Effector memory CD4-positive, alpha-beta T cell (primary cell): Measurements from ENCODE around the gene CDH23.

Experiments used
- DNase-seq, 3 donors: peaks; one replicate each; pipeline ENCODE4 v3.0.0-alpha.2; 2020
- H3K27ac ChIP-seq: 2 replicates; pipeline ENCODE4 v1.7.0; 2013; ENCODE audit warnings: mild to moderate bottlenecking, low read length, moderate library complexity; ENCODE audit not compliant: insufficient read depth, poor library complexity, severe bottlenecking
- H3K27me3 ChIP-seq: replicated peaks from 2 replicates; pipeline ENCODE4 v1.7.0; 2013; ENCODE audit warnings: mild to moderate bottlenecking, low read length; ENCODE audit not compliant: insufficient read depth, control insufficient read depth, poor library complexity, severe bottlenecking
- H3K36me3 ChIP-seq: 2 replicates; pipeline ENCODE4 v1.7.0; 2013; ENCODE audit warnings: mild to moderate bottlenecking, low read length, moderate library complexity; ENCODE audit not compliant: control insufficient read depth, insufficient read depth
- H3K4me1 ChIP-seq: 2 replicates; pipeline ENCODE4 v1.7.0; 2013; ENCODE audit warnings: low read length, mild to moderate bottlenecking; ENCODE audit not compliant: control insufficient read depth, insufficient read depth, poor library complexity, severe bottlenecking
- H3K4me3 ChIP-seq: 2 replicates; pipeline ENCODE4 v1.7.0; 2013; ENCODE audit warnings: low read length, low read depth, mild to moderate bottlenecking; ENCODE audit not compliant: insufficient read depth, poor library complexity, severe bottlenecking
- H3K9me3 ChIP-seq: 2 replicates; pipeline ENCODE4 v1.7.0; 2013; ENCODE audit warnings: mild to moderate bottlenecking, low read length, moderate library complexity; ENCODE audit not compliant: control insufficient read depth

CDH23 gene

GRCh38 chr10:71630168-71630567 is 233.4 kb downstream of the CDH23 start:
- no peak for DNase-seq
- Histone ChIP-seq H3K27me3 (no peaks in the 10 kb centered on the region), H3K9me3 (no peaks in the 10 kb centered on the region), H3K4me1 (no peaks in the 10 kb centered on the region), H3K4me3 (no peak overlapping the region), H3K36me3 (no peaks in the 10 kb centered on the region), H3K27ac (no peak overlapping the region)

- DNase-seq, result no peak
- no peaks in the 10 kb centered on the region for H3K36me3 ChIP-seq
- no peak overlapping the region for H3K4me3 ChIP-seq
- H3K9me3 ChIP-seq, result no peaks in the 10 kb centered on the region
- H3K4me1 ChIP-seq, result no peaks in the 10 kb centered on the region
- no peaks in the 10 kb centered on the region for H3K27me3 ChIP-seq
- no peak overlapping the region for H3K27ac ChIP-seq
Observed at GRCh38 chr10:71631007-71631861, 234.5 kb downstream of the CDH23 start.

GRCh38 chr10:71632200-71632820 is 235.6 kb downstream of the CDH23 start:
- Histone ChIP-seq H3K27ac (no peak overlapping the region), H3K27me3 (no peaks in the 10 kb centered on the region), H3K36me3 (no peaks in the 10 kb centered on the region), H3K4me3 (no peak overlapping the region), H3K4me1 (no peaks in the 10 kb centered on the region), H3K9me3 (no peaks in the 10 kb centered on the region)
- no peak for DNase-seq

- H3K9me3 ChIP-seq, result no peaks in the 10 kb centered on the region
Observed at GRCh38 chr10:71632896-71633600, 236.3 kb downstream of the CDH23 start.

GRCh38 chr10:71633920-71634319 is 237.2 kb downstream of the CDH23 start:
- Histone ChIP-seq H3K27me3 (no peaks in the 10 kb centered on the region), H3K27ac (no peak overlapping the region), H3K4me1 (no peaks in the 10 kb centered on the region), H3K9me3 (no peaks in the 10 kb centered on the region), H3K4me3 (no peak overlapping the region), H3K36me3 (no peaks in the 10 kb centered on the region)
- no peak for DNase-seq

More at GRCh38 chr10:71632896-71633600, 236.3 kb downstream of the CDH23 start:
- no peak overlapping the region for H3K27ac ChIP-seq
- no peak for DNase-seq
- no peaks in the 10 kb centered on the region for H3K27me3 ChIP-seq
- no peaks in the 10 kb centered on the region for H3K36me3 ChIP-seq
- H3K4me3 ChIP-seq, result no peak overlapping the region
- no peaks in the 10 kb centered on the region for H3K4me1 ChIP-seq

GRCh38 chr10:71634531-71635164 is 237.9 kb downstream of the CDH23 start:
- Histone ChIP-seq H3K4me1 (no peaks in the 10 kb centered on the region), H3K27ac (no peak overlapping the region)

GRCh38 chr10:71635251-71635866 is 238.6 kb downstream of the CDH23 start:
- H3K9me3 ChIP-seq, result no peaks in the 10 kb centered on the region
- H3K27me3 ChIP-seq, result no peaks in the 10 kb centered on the region
- no peaks in the 10 kb centered on the region for H3K36me3 ChIP-seq
- no peak overlapping the region for H3K27ac ChIP-seq
- H3K4me1 ChIP-seq, result no peaks in the 10 kb centered on the region
- no peak overlapping the region for H3K4me3 ChIP-seq
- DNase-seq, result no peak

More at GRCh38 chr10:71634531-71635164, 237.9 kb downstream of the CDH23 start:
- no peaks in the 10 kb centered on the region for H3K9me3 ChIP-seq
- H3K27me3 ChIP-seq, result no peaks in the 10 kb centered on the region
- no peaks in the 10 kb centered on the region for H3K36me3 ChIP-seq
- H3K4me3 ChIP-seq, result no peak overlapping the region
- no peak for DNase-seq

GRCh38 chr10:71635867-71636266 is 239.1 kb downstream of the CDH23 start:
- no peak for DNase-seq
- Histone ChIP-seq H3K4me3 (no peak overlapping the region), H3K4me1 (no peaks in the 10 kb centered on the region), H3K27me3 (no peaks in the 10 kb centered on the region), H3K27ac (no peak overlapping the region), H3K36me3 (no peaks in the 10 kb centered on the region), H3K9me3 (no peaks in the 10 kb centered on the region)

- Histone ChIP-seq H3K27me3 (no peaks in the 10 kb centered on the region), H3K9me3 (no peaks in the 10 kb centered on the region), H3K4me3 (no peak overlapping the region), H3K27ac (no peak overlapping the region), H3K36me3 (no peaks in the 10 kb centered on the region), H3K4me1 (no peaks in the 10 kb centered on the region)
- no peak for DNase-seq
Observed at GRCh38 chr10:71636588-71636987, 239.9 kb downstream of the CDH23 start.
